Endodermal cell (in vitro differentiated cells): Measurements from ENCODE around the gene AHSA1. TPM values are rescaled to one million over a fixed set of nuclear protein-coding genes. Genes with fewer than 3 reads are reported as not detected.
A peak's percentile ranks its signal among the peaks of the same experiment; 100 is the strongest.

Experiments used
- DNase-seq: peaks from one replicate; pipeline ENCODE4 v3.0.0-alpha.2; 2017
- H3K27ac ChIP-seq: 2 replicates; pipeline ENCODE4 v1.5.1; 2013; ENCODE audit warnings: mild to moderate bottlenecking, low read depth, low read length, moderate library complexity
- H3K27me3 ChIP-seq: 2 replicates; pipeline ENCODE4 v1.6.1; 2013; ENCODE audit warnings: mild to moderate bottlenecking, low read length, moderate library complexity; ENCODE audit not compliant: insufficient read depth, control insufficient read depth, poor library complexity, severe bottlenecking
- H3K36me3 ChIP-seq: 2 replicates; pipeline ENCODE4 v1.7.0; 2013; ENCODE audit warnings: mild to moderate bottlenecking, low read length, moderate library complexity; ENCODE audit not compliant: control insufficient read depth, insufficient read depth
- H3K4me1 ChIP-seq: one replicate; pipeline ENCODE4 v1.7.0; 2013; ENCODE audit warnings: low read length; ENCODE audit not compliant: control insufficient read depth, insufficient read depth
- H3K4me3 ChIP-seq: 2 replicates; pipeline ENCODE4 v1.5.1; 2013; ENCODE audit warnings: mild to moderate bottlenecking, low read length, moderate library complexity
- H3K9ac ChIP-seq: 2 replicates; pipeline ENCODE4 v1.6.1; 2013; ENCODE audit warnings: mild to moderate bottlenecking, low read length, moderate library complexity; ENCODE audit not compliant: poor library complexity, severe bottlenecking; ENCODE audit errors: extremely low read depth
- H3K9me3 ChIP-seq: 2 replicates; pipeline ENCODE4 v1.6.1; 2013; ENCODE audit warnings: mild to moderate bottlenecking, low read length, moderate library complexity; ENCODE audit not compliant: control insufficient read depth
- H3K27ac Mint-ChIP-seq: 2 replicates; pipeline ENCODE4 v1.8.0; 2020; ENCODE audit warnings: mixed read lengths
- H3K27me3 Mint-ChIP-seq: 2 replicates; pipeline ENCODE4 v1.8.0; 2021; ENCODE audit warnings: mild to moderate bottlenecking, mixed read lengths; ENCODE audit not compliant: insufficient read depth
- H3K36me3 Mint-ChIP-seq: 2 replicates; pipeline ENCODE4 v1.8.0; 2020; ENCODE audit warnings: low read depth, mixed read lengths
- H3K4me1 Mint-ChIP-seq: 2 replicates; pipeline ENCODE4 v1.8.0; 2020; ENCODE audit warnings: mixed read lengths
- H3K4me3 Mint-ChIP-seq: 2 replicates; pipeline ENCODE4 v1.8.0; 2020; ENCODE audit warnings: mild to moderate bottlenecking, moderate library complexity, mixed read lengths
- H3K9me3 Mint-ChIP-seq: 2 replicates; pipeline ENCODE4 v1.8.0; 2020; ENCODE audit warnings: mild to moderate bottlenecking, mixed read lengths
- WGBS, 2 experiments: methylation state at CpG; one replicate each; pipeline versions ENCODE4 v1.1.5 to v1.1.7; 2013; ENCODE audit warnings: missing lambda C conversion rate in 2 of 2, mixed read lengths in 1 of 2; ENCODE audit not compliant: insufficient coverage in 1 of 2, insufficient read length in 1 of 2; 5-methylcytosine and 5-hydroxymethylcytosine counted together
- total RNA-seq, 2 donors: library from RNA; stranded (reverse); fragmentation: NEBNext Ultra II Directional in 1 of 2; extraction: Animal tissue kit (Norgen Biotek cat#: 25700) in 1 of 2; gene quantifications; 2 replicates in 1 of 2; 3 replicates in 1 of 2; pipeline ENCODE4 v1.2.1, GENCODE V29; 2021
- TF ChIP-seq, protein P1 (sequence below): fragments of 200-600 bp; sonication (generic); conservative IDR thresholded peaks from 2 replicates; pipeline ENCODE4 v1.5.0; 2021; ENCODE audit warnings: antibody characterized with exemption, mild to moderate bottlenecking

Gene AHSA1
- total RNA-seq, 2 donors from 2014 or later = 151 to 178 TPM

DNA sequence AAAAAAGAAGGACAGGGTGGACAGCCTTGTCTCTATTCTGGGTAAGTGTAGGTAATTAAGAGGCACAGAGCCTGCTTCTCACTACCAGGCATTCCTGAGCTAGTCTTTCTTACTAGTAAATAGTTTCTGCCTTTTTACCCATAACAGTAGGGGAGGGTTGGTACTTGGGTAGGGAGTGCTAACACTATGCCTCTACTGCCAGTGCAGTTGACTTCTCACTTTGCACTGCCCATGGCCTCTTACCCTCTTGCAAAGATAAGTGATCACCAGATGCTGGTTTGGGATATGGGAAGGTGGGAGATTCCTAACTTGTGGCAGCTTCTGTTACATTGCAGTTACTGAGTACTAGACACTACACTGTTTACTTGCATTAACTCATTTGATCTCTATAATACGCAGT, 11.6 kb downstream of the AHSA1 start:
- Mint-ChIP-seq H3K27me3 (no peaks in the 10 kb centered on the region), H3K36me3 (peaks cover 47% of the 10 kb centered on the region), H3K27ac (peak overlapping the region; percentile 57), H3K4me1 (peaks cover 7% of the 10 kb centered on the region), H3K4me3 (no peak overlapping the region), H3K9me3 (no peaks in the 10 kb centered on the region)
- Histone ChIP-seq H3K9me3 (no peaks in the 10 kb centered on the region), H3K4me1 (no peaks in the 10 kb centered on the region), H3K9ac (no peak overlapping the region), H3K4me3 (no peak overlapping the region), H3K27ac (no peak overlapping the region), H3K36me3 (peaks cover 48% of the 10 kb centered on the region), H3K27me3 (no peaks in the 10 kb centered on the region)
- 83 to 100% methylated on average over 1 of the region's 1 CpG for WGBS, 2 experiments
- TF ChIP-seq, protein P1, sequence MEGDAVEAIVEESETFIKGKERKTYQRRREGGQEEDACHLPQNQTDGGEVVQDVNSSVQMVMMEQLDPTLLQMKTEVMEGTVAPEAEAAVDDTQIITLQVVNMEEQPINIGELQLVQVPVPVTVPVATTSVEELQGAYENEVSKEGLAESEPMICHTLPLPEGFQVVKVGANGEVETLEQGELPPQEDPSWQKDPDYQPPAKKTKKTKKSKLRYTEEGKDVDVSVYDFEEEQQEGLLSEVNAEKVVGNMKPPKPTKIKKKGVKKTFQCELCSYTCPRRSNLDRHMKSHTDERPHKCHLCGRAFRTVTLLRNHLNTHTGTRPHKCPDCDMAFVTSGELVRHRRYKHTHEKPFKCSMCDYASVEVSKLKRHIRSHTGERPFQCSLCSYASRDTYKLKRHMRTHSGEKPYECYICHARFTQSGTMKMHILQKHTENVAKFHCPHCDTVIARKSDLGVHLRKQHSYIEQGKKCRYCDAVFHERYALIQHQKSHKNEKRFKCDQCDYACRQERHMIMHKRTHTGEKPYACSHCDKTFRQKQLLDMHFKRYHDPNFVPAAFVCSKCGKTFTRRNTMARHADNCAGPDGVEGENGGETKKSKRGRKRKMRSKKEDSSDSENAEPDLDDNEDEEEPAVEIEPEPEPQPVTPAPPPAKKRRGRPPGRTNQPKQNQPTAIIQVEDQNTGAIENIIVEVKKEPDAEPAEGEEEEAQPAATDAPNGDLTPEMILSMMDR = no peak
- no peak for DNase-seq

DNA sequence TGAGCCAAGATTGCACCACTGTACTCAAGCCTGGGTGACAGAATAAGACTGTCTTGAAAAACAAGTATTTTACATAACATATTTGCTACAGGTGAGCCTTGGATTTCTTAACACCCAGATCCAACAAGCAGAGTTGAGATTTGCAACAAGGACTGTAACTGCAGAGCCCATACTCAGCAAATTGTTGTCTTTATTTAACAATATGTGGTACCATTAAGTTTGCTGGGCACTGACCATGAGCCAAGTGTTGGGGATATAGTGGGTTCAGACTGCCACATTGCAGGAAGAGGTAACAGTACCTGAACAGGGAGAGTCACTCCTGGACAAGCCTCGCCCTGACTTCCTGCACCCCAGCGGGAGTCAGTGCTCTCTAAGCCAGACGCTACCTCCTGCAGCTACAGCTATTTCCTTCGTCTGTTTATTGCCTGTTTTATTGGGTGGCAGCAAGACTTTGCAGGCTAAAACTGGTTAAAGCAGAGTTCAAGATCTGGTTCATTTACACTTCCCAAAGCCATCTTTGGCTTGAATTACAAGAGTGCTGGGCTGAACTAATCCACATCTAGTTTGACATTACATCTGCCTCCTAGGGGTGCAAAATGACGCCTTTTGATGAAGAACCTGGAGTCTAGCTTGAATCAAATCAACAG, 12.5 kb downstream of the AHSA1 start:
- Histone ChIP-seq H3K9ac (no peak overlapping the region), H3K9me3 (no peaks in the 10 kb centered on the region), H3K36me3 (peaks cover 40% of the 10 kb centered on the region), H3K27me3 (no peaks in the 10 kb centered on the region), H3K27ac (no peak overlapping the region), H3K4me1 (no peaks in the 10 kb centered on the region), H3K4me3 (no peak overlapping the region)
- H3K27ac Mint-ChIP-seq = peak overlapping the region; percentile 58
- H3K27me3 Mint-ChIP-seq = no peaks in the 10 kb centered on the region
- no peaks in the 10 kb centered on the region for H3K9me3 Mint-ChIP-seq
- 88 to 98% methylated on average over 5 of the region's 5 CpGs for WGBS, 2 experiments
- TF ChIP-seq, protein P1 = no peak
- no peak overlapping the region for H3K4me3 Mint-ChIP-seq
- peaks cover 39% of the 10 kb centered on the region for H3K36me3 Mint-ChIP-seq
- no peak for DNase-seq
- peaks cover 7% of the 10 kb centered on the region for H3K4me1 Mint-ChIP-seq

DNA sequence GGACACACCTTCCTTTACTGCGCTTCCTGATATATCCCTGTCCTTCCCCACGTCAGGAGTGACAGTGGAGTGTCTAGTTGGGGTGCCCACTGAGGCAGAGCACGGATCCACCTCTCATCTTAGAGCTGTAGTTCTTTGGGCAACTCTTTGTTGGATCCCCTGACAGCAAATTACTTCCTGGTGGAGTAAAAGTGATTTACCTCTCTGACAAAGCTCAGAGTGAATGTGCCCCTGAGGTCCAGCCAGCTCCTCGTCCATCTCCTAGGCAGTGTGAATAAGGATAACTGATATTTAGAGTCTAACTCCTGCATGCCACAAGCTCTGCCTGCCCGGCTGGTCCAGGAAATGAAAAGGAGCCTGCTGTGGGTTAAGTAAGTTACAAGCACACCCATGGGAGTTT, 16.0 kb downstream of the AHSA1 start:
- H3K4me1 ChIP-seq = no peaks in the 10 kb centered on the region
- H3K36me3 Mint-ChIP-seq = peaks cover 8% of the 10 kb centered on the region
- H3K9me3 Mint-ChIP-seq = no peaks in the 10 kb centered on the region
- no peak overlapping the region for H3K27ac ChIP-seq
- H3K9me3 ChIP-seq = no peaks in the 10 kb centered on the region
- TF ChIP-seq, protein P1 = no peak
- H3K9ac ChIP-seq = no peak overlapping the region
- DNase-seq = no peak
- no peaks in the 10 kb centered on the region for H3K27me3 Mint-ChIP-seq
- H3K4me1 Mint-ChIP-seq = peaks cover 7% of the 10 kb centered on the region
- WGBS, 2 experiments = 92 to 93% methylated on average over 5 of the region's 5 CpGs
- H3K4me3 Mint-ChIP-seq = no peak overlapping the region
- H3K27ac Mint-ChIP-seq = no peak overlapping the region
- H3K4me3 ChIP-seq = no peak overlapping the region
- H3K36me3 ChIP-seq = peaks cover 9% of the 10 kb centered on the region
- no peaks in the 10 kb centered on the region for H3K27me3 ChIP-seq
